ENCODE results near the gene ERP27. TPM values are rescaled to one million over a fixed set of nuclear protein-coding genes. Genes with fewer than 3 reads are reported as not detected.

Gene ERP27
- total RNA-seq, 1 experiment from 2014 or later, result not detected

GRCh38 chr12:14911131-14911530, 27.2 kb downstream of the ERP27 start:
- TF ChIP-seq CTCF (IDR thresholded peaks at IDR 0.05; ENCODE audit: unreplicated experiment), result no peak
- Mint-ChIP-seq H3K4me1 (ENCODE audit: insufficient read depth, unreplicated experiment) (peaks cover 24% of the 10 kb centered on the region), H3K4me3 (ENCODE audit: unreplicated experiment) (no peak overlapping the region), H3K27ac (ENCODE audit: low read depth, unreplicated experiment) (peak overlapping the region; percentile 76), H3K36me3 (ENCODE audit: insufficient read depth, unreplicated experiment) (no peaks in the 10 kb centered on the region), H3K9me3 (ENCODE audit: unreplicated experiment) (no peaks in the 10 kb centered on the region), H3K27me3 (ENCODE audit: insufficient read depth, unreplicated experiment) (no peaks in the 10 kb centered on the region)
- DNase-seq (ENCODE audit: unreplicated experiment), result no peak
- POLR2A ChIA-PET, result interaction anchor here (1.1 kb wide), 1 partner anchor 108 kb away, joined by 3 read pairs; the partner anchor contains the start of genes C12orf60 and WBP11
- no TSS peak for BruUV-seq (replicated peaks)
- intact Hi-C loops (cut with micrococcal nuclease), result no loop called here
- CTCF ChIA-PET, result interaction anchor here (0.7 kb wide), 1 partner anchor 698 kb away, joined by 3 read pairs; no protein-coding TSS in a partner anchor

GRCh38 chr12:14910090-14910915, 28.0 kb downstream of the ERP27 start:
- TSS peak; percentile 67 for BruUV-seq (replicated peaks)

GRCh38 chr12:14907953-14908352, 30.4 kb downstream of the ERP27 start:
- CTCF ChIA-PET, result no interaction called here

More at GRCh38 chr12:14910090-14910915, 28.0 kb downstream of the ERP27 start:
- Mint-ChIP-seq H3K4me1 (ENCODE audit: insufficient read depth, unreplicated experiment) (peaks cover 29% of the 10 kb centered on the region), H3K27ac (ENCODE audit: low read depth, unreplicated experiment) (peak overlapping the region; percentile 76), H3K9me3 (ENCODE audit: unreplicated experiment) (no peaks in the 10 kb centered on the region), H3K36me3 (ENCODE audit: insufficient read depth, unreplicated experiment) (no peaks in the 10 kb centered on the region), H3K4me3 (ENCODE audit: unreplicated experiment) (peak overlapping the region; percentile 15), H3K27me3 (ENCODE audit: insufficient read depth, unreplicated experiment) (no peaks in the 10 kb centered on the region)
- ChIA-PET POLR2A (interaction anchor here (1.1 kb wide), 1 partner anchor 107 kb away, joined by 3 read pairs; the partner anchor contains the start of genes C12orf60 and WBP11), CTCF (interaction anchor here (0.7 to 0.8 kb wide), 2 partner anchors 22 to 699 kb away, joined by 3 to 4 read pairs; no protein-coding TSS in a partner anchor)
- DNase-seq (ENCODE audit: unreplicated experiment), result peak; percentile 67
- intact Hi-C loops (cut with micrococcal nuclease), result no loop called here
- TF ChIP-seq CTCF (IDR thresholded peaks at IDR 0.05; ENCODE audit: unreplicated experiment), result no peak

More at GRCh38 chr12:14907953-14908352, 30.4 kb downstream of the ERP27 start:
- POLR2A ChIA-PET, result no interaction called here
- DNase-seq (ENCODE audit: unreplicated experiment), result no peak
- TF ChIP-seq CTCF (IDR thresholded peaks at IDR 0.05; ENCODE audit: unreplicated experiment), result no peak
- H3K4me3 Mint-ChIP-seq (ENCODE audit: unreplicated experiment), result no peak overlapping the region
- BruUV-seq (replicated peaks), result no TSS peak
- no peaks in the 10 kb centered on the region for H3K36me3 Mint-ChIP-seq (ENCODE audit: insufficient read depth, unreplicated experiment)
- H3K4me1 Mint-ChIP-seq (ENCODE audit: insufficient read depth, unreplicated experiment), result peaks cover 34% of the 10 kb centered on the region
- H3K9me3 Mint-ChIP-seq (ENCODE audit: unreplicated experiment), result no peaks in the 10 kb centered on the region
- H3K27me3 Mint-ChIP-seq (ENCODE audit: insufficient read depth, unreplicated experiment), result no peaks in the 10 kb centered on the region
- H3K27ac Mint-ChIP-seq (ENCODE audit: low read depth, unreplicated experiment), result no peak overlapping the region
- intact Hi-C loops (cut with micrococcal nuclease), result no loop called here
